HFFc6 (cell line): ENCODE measurements around the gene CD6. TPM values are rescaled to one million over a fixed set of nuclear protein-coding genes. Genes with fewer than 3 reads are reported as not detected.

Source experiments
- DNase-seq: peaks from one replicate; pipeline ENCODE4 v3.0.0-alpha.2; 2018
- H3K27ac Mint-ChIP-seq: 2 replicates; pipeline ENCODE4 v1.8.0; 2020; ENCODE audit warnings: mild to moderate bottlenecking, mixed read lengths
- H3K27me3 Mint-ChIP-seq: 2 replicates; pipeline ENCODE4 v1.8.0; 2021; ENCODE audit warnings: mild to moderate bottlenecking, moderate library complexity, mixed read lengths; ENCODE audit not compliant: insufficient read depth
- H3K36me3 Mint-ChIP-seq: 2 replicates; pipeline ENCODE4 v1.8.0; 2021; ENCODE audit warnings: low read depth, mixed read lengths
- H3K4me1 Mint-ChIP-seq: 2 replicates; pipeline ENCODE4 v1.8.0; 2020; ENCODE audit warnings: low read depth, mixed read lengths
- H3K4me3 Mint-ChIP-seq: 2 replicates; pipeline ENCODE4 v1.8.0; 2020; ENCODE audit warnings: mild to moderate bottlenecking, moderate library complexity, mixed read lengths
- H3K9me3 Mint-ChIP-seq: 2 replicates; pipeline ENCODE4 v1.8.0; 2020; ENCODE audit warnings: mild to moderate bottlenecking, mixed read lengths
- CTCF ChIP-seq: fragments of 200-600 bp; sonication (generic); IDR thresholded peaks from 2 replicates; pipeline ENCODE4 v1.5.0; 2021; ENCODE audit warnings: antibody characterized with exemption, mild to moderate bottlenecking
- total RNA-seq, 6 experiments: library from RNA; stranded (reverse); fragmentation: NEBNext Ultra II Directional; extraction: Animal tissue kit (Norgen Biotek cat#: 25700); gene quantifications; 2 replicates in 1 of 6; 3 replicates in 5 of 6; pipeline ENCODE4 v1.2.3, GENCODE V29; 2021

CD6 gene
- total RNA-seq, 6 experiments from 2014 or later = not detected

DNA sequence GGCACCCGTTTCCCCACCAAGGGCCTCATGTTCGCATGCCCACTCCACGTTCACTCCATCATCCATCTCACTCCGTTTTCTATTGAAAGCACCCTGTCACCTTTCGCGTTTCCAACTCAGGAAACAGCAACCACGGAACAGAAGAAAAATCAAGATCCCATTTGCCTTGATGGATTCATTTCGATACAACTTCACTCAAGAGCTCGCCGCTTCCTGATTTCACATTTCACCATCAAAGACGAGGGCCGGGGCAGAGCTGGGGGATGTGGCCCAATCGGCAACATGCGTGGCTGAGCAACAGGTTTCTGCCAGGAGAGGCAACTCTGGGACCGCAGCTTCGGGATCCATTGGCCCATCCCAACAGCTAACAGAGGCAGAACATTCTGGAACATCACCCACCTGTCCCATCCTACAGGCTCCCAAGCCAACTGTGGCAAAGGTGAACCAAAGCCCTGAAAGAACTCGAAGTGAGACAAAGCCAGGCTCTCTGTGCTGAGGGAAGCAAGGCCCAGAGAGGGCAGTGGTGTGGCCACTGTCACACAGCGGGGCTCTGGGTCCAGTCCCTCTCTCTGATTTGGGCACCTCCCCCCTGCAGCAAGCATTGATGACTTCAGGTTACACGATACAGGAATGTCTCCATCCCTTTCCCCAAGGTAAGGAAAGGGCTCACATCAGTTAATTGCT lies 94.6 kb downstream of the CD6 start:
- Mint-ChIP-seq H3K27ac (no peak overlapping the region), H3K9me3 (no peaks in the 10 kb centered on the region), H3K4me3 (no peak overlapping the region), H3K4me1 (peaks cover 2% of the 10 kb centered on the region), H3K36me3 (no peaks in the 10 kb centered on the region), H3K27me3 (peaks cover 42% of the 10 kb centered on the region)
- TF ChIP-seq CTCF = no peak
- no peak for DNase-seq

DNA sequence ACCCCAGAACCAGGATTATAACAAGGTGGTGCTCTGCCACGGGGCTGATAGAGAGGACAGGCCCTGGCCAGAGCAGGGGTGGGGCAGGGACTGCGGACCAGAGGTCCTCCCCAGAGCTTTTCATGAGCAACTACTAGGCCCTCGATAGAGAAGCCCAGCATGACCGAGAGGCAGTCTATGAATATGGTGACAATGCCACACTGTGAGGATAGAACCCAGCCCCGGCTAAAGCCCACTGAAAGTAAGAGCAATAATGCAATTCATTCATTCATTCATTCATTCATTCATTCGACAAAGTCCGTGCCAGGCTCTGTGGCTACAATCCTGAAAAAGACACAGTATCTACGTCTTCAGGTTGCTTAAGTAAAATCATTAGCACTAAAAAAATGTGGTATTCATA lies 95.2 kb downstream of the CD6 start:
- no peak for DNase-seq
- peaks cover 42% of the 10 kb centered on the region for H3K27me3 Mint-ChIP-seq
- TF ChIP-seq CTCF = no peak
- no peaks in the 10 kb centered on the region for H3K4me1 Mint-ChIP-seq
- H3K9me3 Mint-ChIP-seq = no peaks in the 10 kb centered on the region
- H3K36me3 Mint-ChIP-seq = no peaks in the 10 kb centered on the region
- no peak overlapping the region for H3K27ac Mint-ChIP-seq
- no peak overlapping the region for H3K4me3 Mint-ChIP-seq

DNA sequence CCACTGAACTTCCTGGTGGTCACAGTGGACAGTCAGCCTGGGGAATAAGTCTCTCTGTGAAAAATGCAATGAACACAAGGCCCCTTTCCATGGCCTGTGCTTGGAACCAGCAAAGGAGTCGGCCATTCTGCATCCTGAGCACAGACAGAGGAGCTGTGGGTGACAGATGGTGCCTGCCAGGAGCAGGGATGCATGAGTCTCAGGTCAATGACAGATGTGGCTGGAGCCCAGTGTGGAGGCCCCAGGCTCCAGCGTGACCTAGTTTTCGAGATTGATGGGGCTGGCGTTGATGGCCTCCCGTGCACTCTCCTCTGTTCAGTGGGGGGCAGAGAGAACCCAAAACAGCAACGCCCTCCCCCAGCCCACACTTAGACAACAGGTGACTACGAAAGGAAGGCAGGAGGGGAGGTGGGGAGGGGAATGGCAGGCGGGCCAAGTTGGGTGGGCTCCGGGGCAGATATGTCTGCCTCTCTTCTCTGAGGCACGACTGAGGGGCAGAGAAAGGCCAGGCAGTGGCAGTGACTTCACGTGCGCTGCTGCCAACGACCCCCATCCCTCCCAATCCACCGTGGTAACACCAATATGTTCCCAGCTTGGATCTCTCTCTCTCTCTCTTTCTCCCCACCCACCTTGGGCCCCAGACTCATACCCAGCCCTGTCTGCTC lies 96.4 kb downstream of the CD6 start:
- no peak overlapping the region for H3K27ac Mint-ChIP-seq
- H3K27me3 Mint-ChIP-seq = peaks cover 46% of the 10 kb centered on the region
- H3K9me3 Mint-ChIP-seq = no peaks in the 10 kb centered on the region
- DNase-seq = no peak
- H3K36me3 Mint-ChIP-seq = no peaks in the 10 kb centered on the region
- no peaks in the 10 kb centered on the region for H3K4me1 Mint-ChIP-seq
- H3K4me3 Mint-ChIP-seq = no peak overlapping the region
- no peak for TF ChIP-seq CTCF

- TF ChIP-seq CTCF = no peak
- Mint-ChIP-seq H3K27me3 (peaks cover 44% of the 10 kb centered on the region), H3K27ac (no peak overlapping the region), H3K4me1 (no peaks in the 10 kb centered on the region), H3K9me3 (no peaks in the 10 kb centered on the region), H3K4me3 (no peak overlapping the region), H3K36me3 (no peaks in the 10 kb centered on the region)
- no peak for DNase-seq
Observed at GRCh38 chr11:61068581-61068980, 97.1 kb downstream of the CD6 start.

- H3K4me3 Mint-ChIP-seq = no peak overlapping the region
- TF ChIP-seq CTCF = no peak
- peaks cover 47% of the 10 kb centered on the region for H3K27me3 Mint-ChIP-seq
- no peak overlapping the region for H3K27ac Mint-ChIP-seq
- DNase-seq = no peak
- H3K9me3 Mint-ChIP-seq = no peaks in the 10 kb centered on the region
- H3K4me1 Mint-ChIP-seq = no peaks in the 10 kb centered on the region
- H3K36me3 Mint-ChIP-seq = no peaks in the 10 kb centered on the region
Observed at GRCh38 chr11:61069427-61069826, 97.9 kb downstream of the CD6 start.

Other genes starting within 250 kb of the CD6 start
- not detected for gene MS4A18, start 247.0 kb upstream of the CD6 start, total RNA-seq
- gene MS4A15, start 214.8 kb upstream of the CD6 start, total RNA-seq = not detected
- gene MS4A10, start 186.3 kb upstream of the CD6 start, total RNA-seq = not detected
- gene CCDC86, start 129.6 kb upstream of the CD6 start, total RNA-seq = 10 to 100 TPM; 45.4 to 66.3 (median 54.4) TPM
- gene PTGDR2, start 115.7 kb upstream of the CD6 start, total RNA-seq = not detected
- under 1 TPM in 3 of 6 experiments, not detected in 3; 0.13 to 0.30 (median 0.29) TPM for gene ZP1, start 104.1 kb upstream of the CD6 start, total RNA-seq
- gene PRPF19, start 65.1 kb upstream of the CD6 start, total RNA-seq = 10 to 100 TPM; 72.5 to 95.1 (median 89.4) TPM
- gene TMEM109, start 57.5 kb upstream of the CD6 start, total RNA-seq = 100 to 1,000 TPM in 1 of 6 experiments, 10 to 100 TPM in 5; 74.6 to 101 (median 92.5) TPM
- 10 to 100 TPM; 23.8 to 32.2 (median 26.9) TPM for gene TMEM132A, start 47.2 kb upstream of the CD6 start, total RNA-seq
- 1 to 10 TPM; 2.7 to 6.6 (median 3.4) TPM for gene SLC15A3, start 19.5 kb upstream of the CD6 start, total RNA-seq
- gene CD5, start 130.8 kb downstream of the CD6 start, total RNA-seq = not detected
- gene VPS37C, start 189.7 kb downstream of the CD6 start, total RNA-seq = 10 to 100 TPM; 14.6 to 17.0 (median 16.0) TPM
- under 1 TPM in 5 of 6 experiments, not detected in 1; 0.21 to 0.37 (median 0.24) TPM for gene PGA3, start 231.8 kb downstream of the CD6 start, total RNA-seq